GM23248 (cell line): ENCODE data around the gene MACROD2. TPM values are rescaled to one million over a fixed set of nuclear protein-coding genes. Genes with fewer than 3 reads are reported as not detected.

ENCODE experiments used
- DNase-seq: peaks from one replicate; pipeline ENCODE4 v3.0.0-alpha.2; 2015
- H2AFZ ChIP-seq: fragments of 200-600 bp; sonication (generic); 2 replicates; pipeline ENCODE4 v1.6.1; 2016; ENCODE audit warnings: antibody characterized with exemption
- H3F3A ChIP-seq: fragments of 200-600 bp; sonication (generic); 2 replicates; pipeline ENCODE4 v1.6.1; 2016; ENCODE audit warnings: mild to moderate bottlenecking, antibody characterized with exemption, mixed run types; ENCODE audit not compliant: insufficient read depth
- H3K27ac ChIP-seq: fragments of 200-600 bp; sonication (generic); 2 replicates; pipeline ENCODE4 v1.5.1; 2016; ENCODE audit warnings: mild to moderate bottlenecking
- H3K27me3 ChIP-seq: fragments of 200-600 bp; sonication (generic); replicated peaks from 2 replicates; pipeline ENCODE4 v1.6.1; 2016; ENCODE audit warnings: mild to moderate bottlenecking; ENCODE audit not compliant: insufficient read depth
- H3K36me3 ChIP-seq: fragments of 200-600 bp; sonication (generic); 2 replicates; pipeline ENCODE4 v1.6.1; 2016; ENCODE audit warnings: low read depth, mild to moderate bottlenecking
- H3K4me1 ChIP-seq: fragments of 200-600 bp; sonication (generic); 2 replicates; pipeline ENCODE4 v1.6.1; 2016; ENCODE audit warnings: mild to moderate bottlenecking; ENCODE audit not compliant: insufficient read depth
- H3K4me2 ChIP-seq: fragments of 200-600 bp; sonication (generic); one replicate; pipeline ENCODE4 v1.6.1; 2016; ENCODE audit warnings: mild to moderate bottlenecking; ENCODE audit not compliant: unreplicated experiment
- H3K4me3 ChIP-seq: fragments of 200-600 bp; sonication (generic); 2 replicates; pipeline ENCODE4 v1.5.1; 2016; ENCODE audit warnings: mild to moderate bottlenecking
- H3K79me2 ChIP-seq: fragments of 200-600 bp; sonication (generic); 2 replicates; pipeline ENCODE4 v1.6.1; 2016; ENCODE audit warnings: mild to moderate bottlenecking; ENCODE audit not compliant: insufficient read depth
- H3K9ac ChIP-seq: fragments of 200-600 bp; sonication (generic); 2 replicates; pipeline ENCODE4 v1.6.1; 2016; ENCODE audit warnings: mild to moderate bottlenecking
- H3K9me2 ChIP-seq: fragments of 200-600 bp; sonication (generic); 2 replicates; pipeline ENCODE4 v1.6.1; 2016; ENCODE audit warnings: mixed run types, mild to moderate bottlenecking, moderate library complexity; ENCODE audit not compliant: insufficient read depth
- H3K9me3 ChIP-seq: fragments of 200-600 bp; sonication (generic); one replicate; pipeline ENCODE4 v1.6.1; 2017; ENCODE audit warnings: low read depth
- H4K20me1 ChIP-seq: fragments of 200-600 bp; sonication (generic); 2 replicates; pipeline ENCODE4 v1.6.0; 2016; ENCODE audit not compliant: insufficient read depth
- EZH2 ChIP-seq: fragments of 200-600 bp; sonication (generic); IDR thresholded peaks from 2 replicates; pipeline ENCODE4 v1.6.1; 2018; ENCODE audit warnings: antibody characterized with exemption, mild to moderate bottlenecking; ENCODE audit not compliant: insufficient read depth, poor library complexity, severe bottlenecking
- EZH2phosphoT487 ChIP-seq: fragments of 200-600 bp; sonication (generic); IDR thresholded peaks from 2 replicates; pipeline ENCODE4 v1.6.1; 2018; ENCODE audit warnings: antibody characterized with exemption, moderate library complexity, mild to moderate bottlenecking, low read depth; ENCODE audit not compliant: insufficient read depth
- WGBS, 2 experiments: methylation state at CpG; one replicate each; pipeline ENCODE4 v1.1.6; 2015 to 2017; ENCODE audit warnings: low lambda C conversion rate in 2 of 2, low coverage in 1 of 2; ENCODE audit errors: missing lambda C conversion rate in 2 of 2; 5-methylcytosine and 5-hydroxymethylcytosine counted together
- in situ Hi-C: fragments of 300-500 bp; cut with MboI; formaldehyde crosslinking; loops from 2 replicates; pipeline ENCODE4 v1.15.0; 2020
- polyA plus RNA-seq: library from polyadenylated mRNA; unstranded; fragments of >200 nt; fragmentation: Nextera tagmentation; extraction: Ambion mirVana; gene quantifications from 2 replicates; pipeline ENCODE4 v1.2.1, GENCODE V29; 2016
- total RNA-seq: library from RNA; depleted of rRNA; stranded (reverse); fragments of >200 nt; shearing (Covaris generic); gene quantifications from 2 replicates; pipeline ENCODE4 v1.2.3, GENCODE V29; 2014

Gene MACROD2
- total and polyA plus RNA-seq, 2 experiments from 2014 or later, result 1.1 to 3.1 TPM

- no peak overlapping the region for H3K4me2 ChIP-seq
- DNase-seq, result no peak
- WGBS, 2 experiments, result 37 to 38% methylated on average over 2 of the region's 2 CpGs
- H3K27me3 ChIP-seq, result no peaks in the 10 kb centered on the region
- H2AFZ ChIP-seq, result no peak overlapping the region
- H3F3A ChIP-seq, result no peaks in the 10 kb centered on the region
- TF ChIP-seq EZH2phosphoT487 (no peak), EZH2 (no peak)
- no peak overlapping the region for H3K27ac ChIP-seq
- no peaks in the 10 kb centered on the region for H3K4me1 ChIP-seq
- in situ Hi-C loops, result no loop called here
- no peaks in the 10 kb centered on the region for H3K79me2 ChIP-seq
- H3K36me3 ChIP-seq, result no peaks in the 10 kb centered on the region
- no peak overlapping the region for H3K4me3 ChIP-seq
- H4K20me1 ChIP-seq, result no peaks in the 10 kb centered on the region
- no peaks in the 10 kb centered on the region for H3K9me2 ChIP-seq
- H3K9ac ChIP-seq, result no peak overlapping the region
- no peaks in the 10 kb centered on the region for H3K9me3 ChIP-seq
Measured at GRCh38 chr20:15494851-15495250, 1499.5 kb downstream of the MACROD2 start.

GRCh38 chr20:15496501-15497039, 1501.3 kb downstream of the MACROD2 start:
- WGBS, 2 experiments, result 42 to 51% methylated on average over 3 of the region's 3 CpGs

GRCh38 chr20:15498926-15499325, 1503.6 kb downstream of the MACROD2 start:
- H3K9ac ChIP-seq, result no peak overlapping the region
- H3K9me2 ChIP-seq, result no peaks in the 10 kb centered on the region
- H3K36me3 ChIP-seq, result no peaks in the 10 kb centered on the region
- no peak for DNase-seq
- H2AFZ ChIP-seq, result no peak overlapping the region
- no peaks in the 10 kb centered on the region for H3K27me3 ChIP-seq
- no peaks in the 10 kb centered on the region for H3K9me3 ChIP-seq
- TF ChIP-seq EZH2 (no peak), EZH2phosphoT487 (no peak)
- no peaks in the 10 kb centered on the region for H3K4me1 ChIP-seq
- in situ Hi-C loops, result no loop called here
- H3K4me3 ChIP-seq, result no peak overlapping the region
- no peak overlapping the region for H3K27ac ChIP-seq
- no peaks in the 10 kb centered on the region for H3K79me2 ChIP-seq
- H3F3A ChIP-seq, result no peaks in the 10 kb centered on the region
- no peak overlapping the region for H3K4me2 ChIP-seq
- H4K20me1 ChIP-seq, result no peaks in the 10 kb centered on the region
- 65% methylated on average over 2 of the region's 2 CpGs for WGBS, 2 experiments

More at GRCh38 chr20:15496501-15497039, 1501.3 kb downstream of the MACROD2 start:
- no peaks in the 10 kb centered on the region for H3F3A ChIP-seq
- no peak overlapping the region for H3K4me3 ChIP-seq
- H3K79me2 ChIP-seq, result no peaks in the 10 kb centered on the region
- H3K27ac ChIP-seq, result no peak overlapping the region
- H3K4me2 ChIP-seq, result no peak overlapping the region
- no peaks in the 10 kb centered on the region for H3K9me3 ChIP-seq
- no peak for DNase-seq
- TF ChIP-seq EZH2, result no peak
- no peak for TF ChIP-seq EZH2phosphoT487
- no peaks in the 10 kb centered on the region for H3K4me1 ChIP-seq
- no peaks in the 10 kb centered on the region for H3K36me3 ChIP-seq
- no peak overlapping the region for H2AFZ ChIP-seq
- no peaks in the 10 kb centered on the region for H4K20me1 ChIP-seq
- in situ Hi-C loops, result no loop called here
- no peak overlapping the region for H3K9ac ChIP-seq
- H3K27me3 ChIP-seq, result no peaks in the 10 kb centered on the region
- H3K9me2 ChIP-seq, result no peaks in the 10 kb centered on the region

- no peaks in the 10 kb centered on the region for H4K20me1 ChIP-seq
- no peak for DNase-seq
- TF ChIP-seq EZH2 (no peak), EZH2phosphoT487 (no peak)
- no peak overlapping the region for H3K4me2 ChIP-seq
- H3K36me3 ChIP-seq, result no peaks in the 10 kb centered on the region
- no peak overlapping the region for H3K9ac ChIP-seq
- in situ Hi-C loops, result no loop called here
- H3K9me3 ChIP-seq, result no peaks in the 10 kb centered on the region
- H3K27me3 ChIP-seq, result no peaks in the 10 kb centered on the region
- no peaks in the 10 kb centered on the region for H3F3A ChIP-seq
- H3K27ac ChIP-seq, result no peak overlapping the region
- H3K4me3 ChIP-seq, result no peak overlapping the region
- H3K79me2 ChIP-seq, result no peaks in the 10 kb centered on the region
- H3K4me1 ChIP-seq, result no peaks in the 10 kb centered on the region
- H3K9me2 ChIP-seq, result no peaks in the 10 kb centered on the region
- WGBS, 2 experiments, result 45 to 47% methylated on average over 5 of the region's 5 CpGs
- H2AFZ ChIP-seq, result no peak overlapping the region
Measured at GRCh38 chr20:15506311-15506710, 1511.0 kb downstream of the MACROD2 start.

GRCh38 chr20:15507151-15507550, 1511.8 kb downstream of the MACROD2 start:
- TF ChIP-seq EZH2 (no peak), EZH2phosphoT487 (no peak)
- WGBS, 2 experiments, result 71 to 87% methylated on average over 3 of the region's 3 CpGs
- H4K20me1 ChIP-seq, result no peaks in the 10 kb centered on the region
- H3K27me3 ChIP-seq, result no peaks in the 10 kb centered on the region
- in situ Hi-C loops, result no loop called here
- H3K4me2 ChIP-seq, result no peak overlapping the region
- H3K36me3 ChIP-seq, result no peaks in the 10 kb centered on the region
- H2AFZ ChIP-seq, result no peak overlapping the region
- H3K4me1 ChIP-seq, result no peaks in the 10 kb centered on the region
- DNase-seq, result no peak
- no peaks in the 10 kb centered on the region for H3K9me2 ChIP-seq
- H3K4me3 ChIP-seq, result no peak overlapping the region
- H3K27ac ChIP-seq, result no peak overlapping the region
- no peaks in the 10 kb centered on the region for H3K79me2 ChIP-seq
- no peak overlapping the region for H3K9ac ChIP-seq
- no peaks in the 10 kb centered on the region for H3F3A ChIP-seq
- H3K9me3 ChIP-seq, result no peaks in the 10 kb centered on the region
